GM21717 (cell line): ENCODE measurements around the gene AZIN2.
"Not testable (repeated sequence)": the region's sequence is repeated elsewhere in the genome, so short reads cannot be mapped to it uniquely, and the experiment has no call there.

Source experiments
- ATAC-seq: cut with Tn5 transposase; IDR thresholded peaks from one replicate; pipeline ENCODE4 v1.9.1; 2021; ENCODE audit warnings: mild to moderate bottlenecking, moderate library complexity; ENCODE audit not compliant: unreplicated experiment

The AZIN2 gene

DNA sequence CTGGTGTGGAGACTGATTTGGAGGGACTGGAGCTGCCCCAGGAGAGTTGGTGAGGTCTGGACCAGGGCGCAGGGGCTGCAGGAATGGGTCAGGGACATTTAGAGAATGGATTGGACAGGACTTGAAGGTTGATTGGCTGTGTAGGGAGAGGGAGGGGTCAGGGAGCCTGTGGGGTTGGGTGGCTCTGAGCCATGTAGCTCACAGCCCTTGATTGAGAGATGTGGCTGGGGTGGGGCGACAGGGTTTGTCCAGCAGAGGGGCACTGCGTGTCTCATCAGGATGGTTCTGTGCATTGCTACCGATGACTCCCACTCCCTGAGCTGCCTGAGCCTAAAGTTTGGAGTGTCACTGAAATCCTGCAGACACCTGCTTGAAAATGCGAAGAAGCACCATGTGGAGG, 12.1 kb downstream of the AZIN2 start:
- ATAC-seq = no peak

- no peak for ATAC-seq
Observed at GRCh38 chr1:33094486-33094885, 13.5 kb downstream of the AZIN2 start.

DNA sequence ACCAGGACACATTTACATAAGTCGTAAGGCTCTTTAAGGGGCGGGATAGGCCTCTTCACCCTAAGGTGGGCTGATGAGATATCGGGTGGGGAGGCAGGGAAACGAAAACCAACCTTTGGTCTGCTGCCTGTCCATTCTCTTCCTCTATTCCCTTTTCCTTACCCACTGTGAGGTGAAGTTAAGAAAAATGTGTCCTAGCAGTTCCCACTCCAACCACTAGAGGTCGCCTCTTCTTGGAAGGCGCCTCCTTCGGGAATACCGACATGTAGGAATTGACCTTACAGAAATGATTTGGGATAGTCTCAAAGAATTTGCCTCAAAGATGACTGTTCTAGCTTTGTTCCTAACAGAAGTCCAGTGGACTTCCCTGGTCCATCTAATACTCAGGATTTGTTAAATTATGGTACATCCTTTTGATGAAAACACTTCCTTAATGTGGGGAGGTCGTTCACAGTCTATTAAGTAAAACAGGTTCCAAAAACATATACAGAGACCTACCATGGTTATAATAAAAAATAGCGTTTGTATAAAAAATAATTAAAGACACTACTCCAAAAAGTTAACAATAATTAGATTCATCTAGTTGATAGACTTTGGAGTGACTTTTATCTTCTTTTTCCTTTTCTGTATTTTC, 14.1 kb downstream of the AZIN2 start:
- no peak for ATAC-seq

DNA sequence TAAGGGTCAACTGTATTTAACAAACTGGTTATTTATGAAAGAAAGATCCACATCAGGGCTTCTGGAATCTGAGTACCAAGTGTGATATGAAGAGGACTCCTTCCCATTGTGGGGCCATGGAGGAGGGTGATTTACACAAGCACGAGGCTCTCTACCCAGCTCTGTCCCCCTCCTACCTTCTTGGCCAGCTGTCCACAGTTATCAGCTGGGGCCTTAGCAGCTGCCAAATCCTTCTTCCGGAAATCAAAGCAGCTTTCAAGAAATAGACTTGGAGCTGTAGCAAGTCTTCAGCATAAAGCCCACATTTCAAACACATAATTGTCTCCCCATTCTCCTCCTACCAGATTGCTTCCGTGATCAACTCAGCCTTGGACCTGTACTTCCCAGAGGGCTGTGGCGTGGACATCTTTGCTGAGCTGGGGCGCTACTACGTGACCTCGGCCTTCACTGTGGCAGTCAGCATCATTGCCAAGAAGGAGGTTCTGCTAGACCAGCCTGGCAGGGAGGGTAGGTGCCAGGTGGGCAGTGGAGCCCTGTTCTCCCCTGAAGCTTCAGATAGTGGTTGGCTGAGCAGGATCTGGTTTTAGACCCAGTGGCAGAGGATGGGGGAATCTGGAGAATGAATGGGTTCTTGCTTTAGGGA, 15.5 kb downstream of the AZIN2 start:
- no peak for ATAC-seq

GRCh38 chr1:33097137-33097611, 16.2 kb downstream of the AZIN2 start:
- no peak for ATAC-seq

GRCh38 chr1:33097762-33098161, 16.8 kb downstream of the AZIN2 start:
- no peak for ATAC-seq

DNA sequence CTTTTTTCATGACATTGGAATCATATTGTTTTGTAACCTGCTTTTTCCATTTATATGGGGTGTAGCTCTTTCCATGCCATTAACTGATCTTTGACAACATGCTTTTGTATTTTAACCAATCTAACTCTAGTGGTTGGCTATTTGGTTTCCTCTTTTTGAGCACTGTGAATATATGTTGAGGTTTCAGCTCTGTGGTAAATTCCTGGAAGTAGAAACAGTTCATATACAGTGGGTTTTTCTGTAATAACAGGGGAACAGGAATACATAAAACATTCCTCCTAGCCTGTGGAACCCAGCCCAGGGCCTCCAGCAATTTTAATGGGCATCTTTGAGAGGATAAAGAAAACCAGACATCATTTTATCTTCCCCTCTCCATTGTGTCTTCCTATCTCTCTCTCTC, 17.4 kb downstream of the AZIN2 start:
- ATAC-seq = no peak

DNA sequence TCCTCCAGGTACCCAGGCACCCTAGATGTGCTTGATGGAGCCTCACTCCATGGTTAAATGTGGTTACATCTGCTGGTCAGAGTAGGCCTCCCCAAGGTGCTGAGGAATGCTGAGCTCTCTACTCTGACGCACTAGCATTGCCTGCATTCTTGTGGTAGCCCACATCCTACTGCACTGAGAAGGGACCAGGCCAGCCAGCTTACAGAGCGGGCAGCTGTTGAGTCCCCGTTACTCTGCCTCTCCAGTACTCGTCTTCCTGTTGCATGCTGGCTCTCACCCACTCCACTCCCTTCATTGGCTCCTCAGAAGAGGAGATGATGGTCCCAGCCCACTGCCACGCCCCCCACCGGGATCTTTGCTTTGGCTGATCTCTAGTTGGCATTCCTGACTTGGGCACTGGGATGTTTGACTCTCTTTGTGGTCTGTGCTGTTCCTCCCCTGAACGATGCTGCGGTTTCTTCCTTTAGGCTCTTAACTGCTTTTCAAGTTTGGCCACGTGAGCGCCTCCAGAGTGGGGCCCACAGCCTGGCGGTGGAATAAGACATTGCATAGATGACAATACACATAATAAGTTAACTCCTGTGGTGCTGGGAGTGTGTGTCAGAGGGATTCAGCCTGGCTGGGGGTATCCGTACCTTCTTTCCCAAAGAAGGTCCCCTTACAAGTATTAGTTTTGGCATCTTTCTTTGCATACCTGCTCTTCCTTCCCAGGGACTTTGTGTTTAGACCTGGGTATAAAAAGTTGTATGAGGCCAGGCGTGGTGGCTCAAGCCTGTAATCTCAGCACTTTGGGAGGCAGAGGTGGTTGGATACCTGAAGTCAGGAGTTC, 18.6 kb downstream of the AZIN2 start:
- no peak for ATAC-seq

GRCh38 chr1:33100119-33100415, 19.1 kb downstream of the AZIN2 start:
- not testable (repeated sequence) for ATAC-seq

- no peak for ATAC-seq
Observed at GRCh38 chr1:33110477-33110876, 29.5 kb downstream of the AZIN2 start.

DNA sequence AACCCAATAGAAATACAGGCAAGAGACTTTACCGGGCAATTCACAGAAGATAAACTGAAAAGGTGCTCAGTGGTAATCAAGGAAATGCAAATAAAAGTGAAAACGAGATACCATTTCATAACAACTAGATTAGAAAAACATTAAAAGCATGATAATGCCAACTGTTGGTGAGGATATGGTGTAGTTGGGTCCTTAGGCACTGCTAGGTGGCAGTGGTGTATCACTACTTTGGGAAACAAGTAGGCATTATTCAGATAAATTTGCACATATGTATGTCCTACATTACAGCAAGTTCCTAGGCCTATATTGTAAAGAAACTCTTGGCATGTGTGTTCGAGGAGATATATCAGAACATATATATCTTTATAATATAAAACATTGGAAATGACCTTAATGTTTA, 31.0 kb downstream of the AZIN2 start:
- ATAC-seq = no peak

- no peak for ATAC-seq
Observed at GRCh38 chr1:33117440-33118085, 36.6 kb downstream of the AZIN2 start.

GRCh38 chr1:33118274-33118673, 37.3 kb downstream of the AZIN2 start:
- no peak for ATAC-seq

- no peak for ATAC-seq
Observed at GRCh38 chr1:33119050-33119449, 38.1 kb downstream of the AZIN2 start.

DNA sequence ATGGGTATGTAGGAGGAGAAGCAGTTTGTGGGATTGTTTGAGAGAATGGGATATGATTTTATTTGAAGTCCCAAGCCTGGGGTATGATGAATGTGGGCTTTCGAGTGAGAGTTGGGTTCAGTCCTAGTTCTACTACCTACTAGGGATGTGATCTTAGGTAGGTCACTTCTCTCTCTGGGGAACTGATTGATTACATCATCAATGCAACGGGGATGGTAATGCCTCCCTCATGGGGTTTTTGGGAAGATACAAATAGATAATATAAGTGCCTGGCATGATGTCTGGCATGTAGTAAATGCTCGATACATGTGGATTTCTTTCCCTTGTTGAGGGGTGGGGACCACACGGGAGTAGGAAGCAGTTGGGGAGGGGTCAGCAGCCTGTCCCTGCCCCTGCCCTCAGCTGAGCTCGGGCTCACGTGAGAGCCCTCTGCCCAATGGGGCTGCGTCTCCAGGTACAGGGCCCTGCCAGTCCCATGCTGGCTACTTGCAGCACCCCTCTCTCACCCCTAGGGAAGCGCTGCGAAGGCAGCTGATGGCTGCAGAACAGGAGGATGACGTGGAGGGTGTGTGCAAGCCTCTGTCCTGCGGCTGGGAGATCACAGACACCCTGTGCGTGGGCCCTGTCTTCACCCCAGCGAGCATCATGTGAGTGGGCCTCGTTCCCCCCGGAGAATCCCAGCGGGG, 38.7 kb downstream of the AZIN2 start:
- no peak for ATAC-seq

- ATAC-seq = no peak
Observed at GRCh38 chr1:33120436-33121231, 39.7 kb downstream of the AZIN2 start.

DNA sequence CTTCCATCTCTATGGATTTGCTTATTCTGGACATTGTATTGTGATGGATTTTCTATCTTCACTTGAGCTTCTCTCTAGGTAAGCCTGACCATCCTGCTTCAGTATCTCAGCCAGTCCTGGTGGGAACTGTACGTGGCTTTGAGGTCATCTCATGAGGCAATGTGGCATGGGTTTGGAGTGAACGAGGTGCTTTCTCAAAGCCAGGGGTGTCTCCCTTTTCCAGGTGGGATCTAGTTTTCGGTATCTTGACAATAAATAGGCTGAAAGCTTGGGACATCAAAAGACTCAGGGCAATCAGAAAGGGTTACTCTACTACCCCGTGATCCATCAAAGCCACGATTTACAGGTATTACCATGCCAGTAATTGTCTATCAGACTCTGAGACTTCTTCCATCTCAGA, 40.8 kb downstream of the AZIN2 start:
- ATAC-seq = no peak

- no peak for ATAC-seq
Observed at GRCh38 chr1:33122483-33123178, 41.7 kb downstream of the AZIN2 start.

DNA sequence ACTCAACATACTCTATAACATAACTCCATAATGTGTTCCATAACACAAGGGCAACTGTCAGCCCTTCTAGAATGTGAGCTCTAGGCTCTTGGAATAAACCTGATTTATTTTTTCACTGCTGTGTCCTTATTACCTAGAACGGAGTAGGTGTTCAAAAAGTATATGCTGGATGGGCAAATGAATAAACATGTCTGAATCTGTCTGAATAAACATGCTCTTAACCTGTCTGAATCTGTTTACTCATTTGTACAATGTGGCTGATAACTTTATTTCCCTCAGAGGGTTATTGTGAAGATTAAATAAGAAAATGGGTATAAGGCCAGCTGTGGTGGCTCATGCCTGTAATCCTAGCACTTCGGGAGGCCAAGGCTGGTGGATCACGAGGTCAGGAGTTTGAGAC, 42.3 kb downstream of the AZIN2 start:
- ATAC-seq = no peak

DNA sequence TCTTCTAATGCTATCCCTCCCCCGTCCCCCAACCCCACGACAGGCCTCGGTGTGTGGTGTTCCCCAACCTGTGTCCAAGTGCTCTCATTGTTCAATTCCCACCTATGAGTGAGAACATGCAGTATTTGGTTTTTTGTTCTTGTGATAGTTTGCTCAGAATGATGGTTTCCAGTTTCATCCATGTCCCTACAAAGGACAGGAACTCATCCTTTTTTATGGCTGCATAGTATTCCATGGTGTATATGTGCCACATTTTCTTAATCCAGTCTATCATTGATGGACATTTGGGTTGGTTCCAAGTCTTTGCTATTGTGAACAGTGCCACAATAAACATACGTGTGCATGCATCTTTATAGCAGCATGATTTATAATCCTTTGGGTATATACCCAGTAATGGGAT, 43.7 kb downstream of the AZIN2 start:
- ATAC-seq = not testable (repeated sequence)
